Adrenal gland (tissue), 12 donors: ENCODE results near the gene APP. TPM values are rescaled to one million over a fixed set of nuclear protein-coding genes. Genes with fewer than 3 reads are reported as not detected.
A peak's percentile ranks its signal among the peaks of the same experiment; 100 is the strongest.

Source experiments
- DNase-seq, 7 donors: peaks; one replicate each; pipeline ENCODE4 v3.0.0-alpha.2; 2019 to 2020
- H3K27ac ChIP-seq, 5 donors: fragments of 200-600 bp; sonication (generic) in 4 of 5; 1 replicate in 3 of 5; 2 replicates in 2 of 5; pipeline versions ENCODE4 v1.5.1 to v1.8.0; 2016 to 2020; ENCODE audit warnings: mild to moderate bottlenecking in 1 of 5
- H3K27me3 ChIP-seq: fragments of 200-600 bp; 2 replicates; pipeline ENCODE4 v1.8.0; 2021
- H3K36me3 ChIP-seq, 2 donors: fragments of 200-600 bp; replicated peaks in 1 of 2; 1 replicate in 1 of 2; 2 replicates in 1 of 2; pipeline versions ENCODE4 v1.5.1 to v1.8.0; 2018 to 2022
- H3K4me1 ChIP-seq, 2 donors: fragments of 200-600 bp; replicated peaks in 1 of 2; 1 replicate in 1 of 2; 2 replicates in 1 of 2; pipeline versions ENCODE4 v1.5.1 to v1.8.0; 2018 to 2021
- H3K4me3 ChIP-seq, 4 donors: fragments of 200-600 bp; sonication (generic) in 3 of 4; one replicate each; pipeline ENCODE4 v1.5.1; 2016 to 2018
- H3K9me3 ChIP-seq, 3 donors: fragments of 200-600 bp; sonication (generic) in 1 of 3; replicated peaks in 1 of 3; 1 replicate in 2 of 3; 2 replicates in 1 of 3; pipeline versions ENCODE4 v1.5.1 to v1.8.0; 2016 to 2021
- POLR2A ChIP-seq, 2 donors: fragments of 450-650 bp; IDR thresholded peaks; one replicate each; pipeline ENCODE4 v1.6.1; 2017; ENCODE audit warnings: antibody characterized with exemption in 2 of 2, mild to moderate bottlenecking in 2 of 2, moderate library complexity in 1 of 2
- WGBS, 4 donors: extraction: QIAGEN DNeasy Blood & Tissue Kit in 2 of 4; methylation state at CpG; one replicate each; pipeline versions ENCODE4 v1.1.5 to v1.1.7; 2013 to 2017; 5-methylcytosine and 5-hydroxymethylcytosine counted together
- intact Hi-C, 2 donors: fragments of 100-400 bp; cut with DNase I; formaldehyde crosslinking; loops; one replicate each; pipeline versions ENCODE4 v1.14.1 to v1.15.0; 2022 to 2023
- polyA plus RNA-seq, 3 donors: library from polyadenylated mRNA; stranded (reverse); fragments of 200-250 nt in 2 of 3; fragments of 350-450 nt in 1 of 3; fragmentation: Illumina TruSeq in 1 of 3; extraction: RNeasy Lipid Tissue Mini Kit (QIAGEN cat#74804) in 1 of 3; gene quantifications; one replicate each; pipeline ENCODE4 v1.2.3, GENCODE V29; 2013 to 2014
- total RNA-seq, 9 donors: library from RNA; depleted of rRNA in 4 of 9; stranded (reverse); fragments of >200 nt in 4 of 9; fragments of 120-200 nt in 1 of 9; fragmentation: NEBNext Ultra II Directional in 1 of 9; extraction: Animal tissue kit (Norgen Biotek cat#: 25700) in 1 of 9; gene quantifications; one replicate each; pipeline versions ENCODE4 v1.1.0 to v1.2.4, GENCODE V29; 2013 to 2023
- TF ChIP-seq, protein P1 (sequence below), 6 experiments: fragments of 450-650 bp in 4 of 6; fragments of 200-600 bp in 2 of 6; sonication (generic) in 1 of 6; IDR thresholded peaks; 1 replicate in 5 of 6; 2 replicates in 1 of 6; pipeline versions ENCODE4 v1.5.1 to v1.8.0; 2016 to 2021; ENCODE audit warnings: antibody characterized with exemption in 6 of 6, mild to moderate bottlenecking in 2 of 6, moderate library complexity in 1 of 6
- donor health status: healthy with polysubstance abuse.
- donor health status: Bipolar disorder and iron deficiency.
- donor health status: DM: yes; HTN: yes; CAD: no.
- donor health status: DM: no; HTN: no; CAD: no.
- donor health status: DM: no; HTN: no; CAD: no.
- donor health status: DM: yes; HTN: yes; CAD: no.

APP gene
- total and polyA plus RNA-seq, 12 donors: 161 to 1,079 (median 710) TPM

DNA sequence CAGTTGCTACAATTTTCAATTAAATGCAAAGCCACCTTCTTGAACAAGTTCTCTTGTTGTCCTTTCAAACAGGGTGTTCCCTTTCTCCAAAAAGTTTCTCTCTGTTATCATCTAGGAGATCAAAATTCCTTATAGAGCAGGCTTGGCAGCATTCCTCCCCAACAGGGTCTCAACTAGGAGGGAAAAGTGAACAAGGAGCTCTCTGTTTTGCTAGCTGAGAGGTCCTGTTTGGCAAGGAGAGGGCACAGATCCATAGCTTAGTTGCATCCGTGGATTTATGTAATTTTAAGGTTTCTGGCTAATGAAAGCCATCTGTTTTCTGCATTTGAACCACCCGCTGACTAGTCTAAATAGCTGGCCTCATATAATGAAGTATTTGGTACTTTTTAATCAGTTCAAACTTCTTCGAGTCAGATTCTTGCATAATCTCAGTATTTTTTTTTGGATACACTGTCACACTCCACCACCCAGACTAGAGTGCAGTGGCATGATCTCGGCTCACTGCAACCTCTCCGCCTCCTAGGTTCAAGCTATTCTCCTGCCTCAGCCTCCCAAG, 54.0 kb downstream of the APP start:
- Histone ChIP-seq H3K27ac (peak overlapping the region in 1 of 5 donors; percentile 36), H3K27me3 (no peaks in the 10 kb centered on the region), H3K4me1 (peaks cover 14 to 32% of the 10 kb centered on the region in 2 donors), H3K4me3 (no peak overlapping the region), H3K36me3 (no peaks in the 10 kb centered on the region), H3K9me3 (no peaks in the 10 kb centered on the region)
- no peak for DNase-seq
- no peak for TF ChIP-seq POLR2A (IDR thresholded peaks at IDR 0.05)
- TF ChIP-seq, protein P1, sequence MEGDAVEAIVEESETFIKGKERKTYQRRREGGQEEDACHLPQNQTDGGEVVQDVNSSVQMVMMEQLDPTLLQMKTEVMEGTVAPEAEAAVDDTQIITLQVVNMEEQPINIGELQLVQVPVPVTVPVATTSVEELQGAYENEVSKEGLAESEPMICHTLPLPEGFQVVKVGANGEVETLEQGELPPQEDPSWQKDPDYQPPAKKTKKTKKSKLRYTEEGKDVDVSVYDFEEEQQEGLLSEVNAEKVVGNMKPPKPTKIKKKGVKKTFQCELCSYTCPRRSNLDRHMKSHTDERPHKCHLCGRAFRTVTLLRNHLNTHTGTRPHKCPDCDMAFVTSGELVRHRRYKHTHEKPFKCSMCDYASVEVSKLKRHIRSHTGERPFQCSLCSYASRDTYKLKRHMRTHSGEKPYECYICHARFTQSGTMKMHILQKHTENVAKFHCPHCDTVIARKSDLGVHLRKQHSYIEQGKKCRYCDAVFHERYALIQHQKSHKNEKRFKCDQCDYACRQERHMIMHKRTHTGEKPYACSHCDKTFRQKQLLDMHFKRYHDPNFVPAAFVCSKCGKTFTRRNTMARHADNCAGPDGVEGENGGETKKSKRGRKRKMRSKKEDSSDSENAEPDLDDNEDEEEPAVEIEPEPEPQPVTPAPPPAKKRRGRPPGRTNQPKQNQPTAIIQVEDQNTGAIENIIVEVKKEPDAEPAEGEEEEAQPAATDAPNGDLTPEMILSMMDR (IDR thresholded peaks at IDR 0.05): no peak
- intact Hi-C loops: no loop called here
- WGBS, 4 donors: 48 to 64% (median 54%) methylated on average over 5 of the region's 5 CpGs

- intact Hi-C loops: no loop called here
- peaks cover 20 to 38% of the 10 kb centered on the region in 2 donors for H3K4me1 ChIP-seq
Measured at GRCh38 chr21:26115899-26116298, 54.7 kb downstream of the APP start.

DNA sequence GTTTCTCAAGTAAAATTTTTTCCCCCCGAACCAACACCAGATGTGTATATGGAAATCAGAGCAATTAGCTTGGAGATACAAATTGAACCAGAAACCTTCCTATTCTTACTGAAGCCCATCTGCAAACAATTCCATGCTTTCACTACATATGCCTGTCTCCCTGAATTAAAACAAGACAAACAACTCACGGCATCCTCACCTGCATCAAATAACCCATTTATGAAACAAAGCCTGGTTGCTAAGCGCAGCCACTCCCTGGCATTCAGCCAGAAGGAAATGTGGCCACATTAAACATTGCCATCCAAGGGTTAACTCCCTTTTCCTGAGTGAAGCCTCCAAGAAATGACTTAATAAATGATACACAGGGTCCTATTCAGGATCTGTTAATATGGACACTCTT, 55.3 kb downstream of the APP start:
- H3K9me3 ChIP-seq: no peaks in the 10 kb centered on the region
- DNase-seq: no peak
- 80 to 83% (median 80%) methylated on average over 3 of the region's 3 CpGs for WGBS, 4 donors
- no peaks in the 10 kb centered on the region for H3K36me3 ChIP-seq
- peak overlapping the region in 1 of 5 donors; percentile 7 for H3K27ac ChIP-seq
- H3K4me1 ChIP-seq: peaks cover 24 to 44% of the 10 kb centered on the region in 2 donors
- TF ChIP-seq POLR2A (IDR thresholded peaks at IDR 0.05): no peak
- TF ChIP-seq, protein P1 (IDR thresholded peaks at IDR 0.05): no peak
- no peaks in the 10 kb centered on the region for H3K27me3 ChIP-seq
- intact Hi-C loops: no loop called here
- H3K4me3 ChIP-seq: no peak overlapping the region

More at GRCh38 chr21:26115899-26116298, 54.7 kb downstream of the APP start:
- Histone ChIP-seq H3K36me3 (no peaks in the 10 kb centered on the region), H3K27me3 (no peaks in the 10 kb centered on the region), H3K4me3 (no peak overlapping the region), H3K9me3 (no peaks in the 10 kb centered on the region), H3K27ac (peak overlapping the region in 1 of 5 donors; percentile 36)
- TF ChIP-seq, protein P1 (IDR thresholded peaks at IDR 0.05): no peak
- TF ChIP-seq POLR2A (IDR thresholded peaks at IDR 0.05): no peak
- no peak for DNase-seq
- WGBS, 4 donors: 39 to 46% (median 42%) methylated on average over 2 of the region's 2 CpGs

- Histone ChIP-seq H3K27me3 (no peaks in the 10 kb centered on the region), H3K4me1 (peaks cover 24 to 36% of the 10 kb centered on the region in 2 donors), H3K9me3 (no peaks in the 10 kb centered on the region), H3K36me3 (peaks cover 0 to 5% of the 10 kb centered on the region in 2 donors), H3K27ac (peak overlapping the region in 2 of 5 donors; percentile 43 to 65), H3K4me3 (no peak overlapping the region)
- WGBS, 4 donors: 59 to 75% (median 69%) methylated on average over 3 of the region's 3 CpGs
- DNase-seq: no peak
- intact Hi-C loops: no loop called here
- TF ChIP-seq POLR2A (IDR thresholded peaks at IDR 0.05): no peak
- TF ChIP-seq, protein P1 (IDR thresholded peaks at IDR 0.05): no peak
Measured at GRCh38 chr21:26112975-26113374, 57.6 kb downstream of the APP start.
